Measurements from ENCODE around the gene AATK.

- TF ChIP-seq CTCF (IDR thresholded peaks at IDR 0.05) (no peak), POLR2A (IDR thresholded peaks at IDR 0.05) (no peak)
These were observed 40.6 kb upstream of the AATK start for GRCh38 chr17:81206657-81207056.

Data from thyroid gland (tissue), 4 donors.